Neural progenitor cell (in vitro differentiated cells): ENCODE data around the gene SPOUT1. TPM values are rescaled to one million over a fixed set of nuclear protein-coding genes. Genes with fewer than 3 reads are reported as not detected.

Experiments used
- DNase-seq: peaks from one replicate; pipeline ENCODE4 v3.0.0-alpha.2; 2016; ENCODE audit warnings: low spot score
- H2AFZ ChIP-seq: fragments of 200-600 bp; sonication (generic); replicated peaks from 2 replicates; pipeline ENCODE4 v1.6.1; 2016; ENCODE audit warnings: antibody characterized with exemption
- H3F3A ChIP-seq: fragments of 200-600 bp; sonication (generic); 2 replicates; pipeline ENCODE4 v1.6.1; 2016; ENCODE audit warnings: antibody characterized with exemption, low read depth
- H3K27ac ChIP-seq: fragments of 200-600 bp; sonication (generic); 2 replicates; pipeline ENCODE4 v1.5.1; 2016; ENCODE audit warnings: mild to moderate bottlenecking
- H3K27me3 ChIP-seq: fragments of 200-600 bp; sonication (generic); 2 replicates; pipeline ENCODE4 v1.6.1; 2016; ENCODE audit warnings: mild to moderate bottlenecking, moderate library complexity
- H3K36me3 ChIP-seq: fragments of 200-600 bp; sonication (generic); 2 replicates; pipeline ENCODE4 v1.5.1; 2016
- H3K4me1 ChIP-seq: fragments of 200-600 bp; sonication (generic); 2 replicates; pipeline ENCODE4 v1.6.1; 2016; ENCODE audit warnings: mixed run types
- H3K4me2 ChIP-seq: fragments of 200-600 bp; sonication (generic); 2 replicates; pipeline ENCODE4 v1.6.1; 2016
- H3K4me3 ChIP-seq: fragments of 200-600 bp; sonication (generic); 2 replicates; pipeline ENCODE4 v1.5.1; 2016
- H3K79me2 ChIP-seq: fragments of 200-600 bp; sonication (generic); 2 replicates; pipeline ENCODE4 v1.6.1; 2016; ENCODE audit warnings: low read depth
- H3K9ac ChIP-seq: fragments of 200-600 bp; sonication (generic); 2 replicates; pipeline ENCODE4 v1.6.1; 2016
- H3K9me3 ChIP-seq: fragments of 200-600 bp; sonication (generic); 2 replicates; pipeline ENCODE4 v1.5.1; 2016; ENCODE audit warnings: low read depth
- H4K20me1 ChIP-seq: fragments of 200-600 bp; sonication (generic); 2 replicates; pipeline ENCODE4 v1.6.1; 2016; ENCODE audit warnings: low read depth
- H3K27ac Mint-ChIP-seq: 3 replicates; pipeline ENCODE4 v1.8.0; 2021; ENCODE audit warnings: mixed read lengths
- H3K27me3 Mint-ChIP-seq: 2 replicates; pipeline ENCODE4 v1.8.0; 2022; ENCODE audit warnings: low read depth, mild to moderate bottlenecking, inconsistent platforms, moderate library complexity, mixed read lengths; ENCODE audit not compliant: insufficient read depth
- H3K36me3 Mint-ChIP-seq: 3 replicates; pipeline ENCODE4 v1.8.0; 2021; ENCODE audit warnings: mixed read lengths
- H3K4me1 Mint-ChIP-seq: 3 replicates; pipeline ENCODE4 v1.8.0; 2021; ENCODE audit warnings: mixed read lengths
- H3K4me3 Mint-ChIP-seq: 3 replicates; pipeline ENCODE4 v1.8.0; 2021; ENCODE audit warnings: mild to moderate bottlenecking, moderate library complexity, mixed read lengths
- H3K9me3 Mint-ChIP-seq: 3 replicates; pipeline ENCODE4 v1.8.0; 2020; ENCODE audit warnings: mixed read lengths
- CTCF ChIP-seq: fragments of 200-600 bp; sonication (generic); IDR thresholded peaks from 2 replicates; pipeline ENCODE4 v1.5.1; 2017; ENCODE audit warnings: antibody characterized with exemption, mild to moderate bottlenecking
- EZH2 ChIP-seq: fragments of 200-600 bp; sonication (generic); IDR thresholded peaks from 2 replicates; pipeline ENCODE4 v1.6.1; 2017; ENCODE audit warnings: antibody characterized with exemption, mild to moderate bottlenecking, moderate library complexity
- EZH2phosphoT487 ChIP-seq: fragments of 200-600 bp; sonication (generic); IDR thresholded peaks from 2 replicates; pipeline ENCODE4 v1.6.1; 2017; ENCODE audit warnings: antibody characterized with exemption
- total RNA-seq: library from RNA; depleted of rRNA; stranded (reverse); fragments of >200 nt; gene quantifications from 2 replicates; pipeline ENCODE4 v1.2.3, GENCODE V29; 2015; ENCODE audit warnings: low replicate concordance

The SPOUT1 gene
- total RNA-seq, 1 donor from 2014 or later, result 17.2 TPM

GRCh38 chr9:128825923-128826700 lies 3.5 kb downstream of the SPOUT1 start:
- no peak overlapping the region for H3K9ac ChIP-seq
- peaks cover 9% of the 10 kb centered on the region for H3K36me3 Mint-ChIP-seq
- DNase-seq, result no peak

GRCh38 chr9:128824911-128825310 lies 4.7 kb downstream of the SPOUT1 start:
- Mint-ChIP-seq H3K36me3 (peaks cover 9% of the 10 kb centered on the region), H3K27ac (no peak overlapping the region), H3K27me3 (peaks cover 5% of the 10 kb centered on the region), H3K4me1 (peaks cover 11% of the 10 kb centered on the region), H3K9me3 (no peaks in the 10 kb centered on the region), H3K4me3 (no peak overlapping the region)
- Histone ChIP-seq H3F3A (peaks cover 6% of the 10 kb centered on the region), H3K4me1 (peaks cover 6% of the 10 kb centered on the region), H3K9me3 (no peaks in the 10 kb centered on the region), H3K9ac (no peak overlapping the region), H3K27ac (no peak overlapping the region), H4K20me1 (peaks cover 22% of the 10 kb centered on the region), H2AFZ (no peak overlapping the region), H3K79me2 (peaks cover 19% of the 10 kb centered on the region), H3K36me3 (no peaks in the 10 kb centered on the region), H3K27me3 (no peaks in the 10 kb centered on the region), H3K4me2 (no peak overlapping the region), H3K4me3 (no peak overlapping the region)
- TF ChIP-seq EZH2 (no peak), CTCF (no peak), EZH2phosphoT487 (no peak)
- no peak for DNase-seq

More at GRCh38 chr9:128825923-128826700, 3.5 kb downstream of the SPOUT1 start:
- no peak overlapping the region for H3K4me2 ChIP-seq
- H3K4me3 ChIP-seq, result no peak overlapping the region
- H2AFZ ChIP-seq, result no peak overlapping the region
- peaks cover 19% of the 10 kb centered on the region for H3K79me2 ChIP-seq
- H3K9me3 Mint-ChIP-seq, result no peaks in the 10 kb centered on the region
- peaks cover 5% of the 10 kb centered on the region for H3K27me3 Mint-ChIP-seq
- H3K27ac ChIP-seq, result no peak overlapping the region
- H3K9me3 ChIP-seq, result no peaks in the 10 kb centered on the region
- no peak overlapping the region for H3K27ac Mint-ChIP-seq
- H3K4me1 ChIP-seq, result peaks cover 6% of the 10 kb centered on the region
- H4K20me1 ChIP-seq, result peaks cover 11% of the 10 kb centered on the region
- no peaks in the 10 kb centered on the region for H3K27me3 ChIP-seq
- peaks cover 6% of the 10 kb centered on the region for H3F3A ChIP-seq
- no peak for TF ChIP-seq EZH2
- TF ChIP-seq CTCF, result peak; percentile 6
- TF ChIP-seq EZH2phosphoT487, result no peak
- H3K36me3 ChIP-seq, result no peaks in the 10 kb centered on the region
- peaks cover 14% of the 10 kb centered on the region for H3K4me1 Mint-ChIP-seq
- H3K4me3 Mint-ChIP-seq, result no peak overlapping the region

GRCh38 chr9:128823903-128824406 lies 5.6 kb downstream of the SPOUT1 start:
- H3K4me1 ChIP-seq, result peaks cover 10% of the 10 kb centered on the region
- DNase-seq, result no peak
- H3K79me2 ChIP-seq, result peaks cover 14% of the 10 kb centered on the region
- no peak overlapping the region for H3K27ac Mint-ChIP-seq
- H3K36me3 Mint-ChIP-seq, result peaks cover 9% of the 10 kb centered on the region
- peaks cover 9% of the 10 kb centered on the region for H3K27me3 ChIP-seq
- H3K9me3 Mint-ChIP-seq, result no peaks in the 10 kb centered on the region
- peaks cover 17% of the 10 kb centered on the region for H3K4me1 Mint-ChIP-seq
- H3K9me3 ChIP-seq, result no peaks in the 10 kb centered on the region
- no peak overlapping the region for H3K4me3 ChIP-seq
- H4K20me1 ChIP-seq, result peaks cover 32% of the 10 kb centered on the region
- H3K9ac ChIP-seq, result no peak overlapping the region
- no peak overlapping the region for H2AFZ ChIP-seq
- H3F3A ChIP-seq, result peaks cover 14% of the 10 kb centered on the region
- H3K4me2 ChIP-seq, result no peak overlapping the region
- H3K4me3 Mint-ChIP-seq, result no peak overlapping the region
- no peaks in the 10 kb centered on the region for H3K36me3 ChIP-seq
- TF ChIP-seq EZH2, result no peak
- TF ChIP-seq EZH2phosphoT487, result no peak
- no peak for TF ChIP-seq CTCF
- peaks cover 3% of the 10 kb centered on the region for H3K27me3 Mint-ChIP-seq
- no peak overlapping the region for H3K27ac ChIP-seq
